Right ventricle myocardium inferior (tissue), 1 donor: ENCODE results near the gene TSR3. TPM values are rescaled to one million over a fixed set of nuclear protein-coding genes. Genes with fewer than 3 reads are reported as not detected.

Source experiments
- ATAC-seq: fragments of 200-7000 bp; cut with Tn5 transposase; one replicate; pipeline ENCODE4 v1.9.1; 2020; ENCODE audit warnings: mild to moderate bottlenecking, moderate library complexity
- DNase-seq: peaks from one replicate; pipeline ENCODE4 v3.0.0; 2021; ENCODE audit errors: missing footprints
- intact Hi-C: fragments of 100-400 bp; cut with DNase I; formaldehyde crosslinking; loops from one replicate; pipeline ENCODE4 v1.11.0; 2022
- long read RNA-seq: library from polyadenylated mRNA; unstranded; transcript quantifications from one replicate; pipeline ENCODE4 v2.0.0, GENCODE V29; 2021
- total RNA-seq: library from RNA; stranded (reverse); fragmentation: NEBNext Ultra II Directional; extraction: Animal tissue kit (Norgen Biotek cat#: 25700); gene quantifications from one replicate; pipeline ENCODE4 v1.2.1, GENCODE V29; 2021
- donor health status: DM: no; HTN: yes; CAD: no; lungs with severe emphysema.

The TSR3 gene
- total RNA-seq, result 54.6 TPM
- long read RNA-seq, transcript TSR3-201 (6 exons, 1,243 nt), result major isoform, 53 of 83 reads
- long read RNA-seq, partial matches to known transcripts, result 2 of 83 reads
- long read RNA-seq, other reads (novel, unspliced or antisense), result 28 of 83 reads

DNA sequence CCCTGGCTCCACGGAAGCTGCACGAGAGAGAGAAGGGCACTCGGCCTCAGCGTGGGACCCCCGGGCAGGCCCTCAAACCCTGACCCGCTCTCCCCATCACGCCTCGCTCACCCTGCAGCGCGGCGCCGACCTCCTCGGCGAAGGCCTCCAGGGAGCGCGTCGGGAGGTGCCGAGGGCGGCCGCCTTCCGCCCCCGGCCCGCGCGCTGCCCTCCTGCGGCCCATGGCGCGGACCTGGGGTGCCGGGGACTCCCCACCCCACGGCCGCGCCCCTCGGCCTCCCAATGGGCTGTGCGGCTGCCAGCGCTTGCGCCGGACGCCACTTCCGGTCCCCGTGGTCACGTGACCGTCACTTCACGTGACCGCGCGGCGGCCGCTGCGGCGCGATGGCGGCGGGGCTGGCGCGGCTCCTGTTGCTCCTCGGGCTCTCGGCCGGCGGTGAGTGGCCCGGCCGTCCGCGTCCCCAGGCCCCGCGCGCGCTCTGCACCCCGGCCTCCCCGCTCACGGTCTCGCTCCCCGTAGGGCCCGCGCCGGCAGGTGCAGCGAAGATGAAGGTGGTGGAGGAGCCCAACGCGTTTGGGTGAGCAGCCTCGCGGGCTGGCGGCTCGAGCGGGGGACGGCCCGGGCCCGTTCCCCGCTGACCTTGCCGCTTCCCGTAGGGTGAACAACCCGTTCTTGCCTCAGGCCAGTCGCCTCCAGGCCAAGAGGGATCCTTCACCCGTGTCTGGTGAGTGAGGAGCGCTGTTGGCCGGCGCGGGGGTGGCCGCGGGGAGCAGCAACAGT lies at the start of gene TSR3, which contains the start of gene GNPTG:
TSS of gene TSR3 (minus strand) at position 297 of the 781 bp plus-strand sequence. CDS start at position 223, 74 bp downstream.
TSS of gene GNPTG (plus strand) at position 350 of the 781 bp plus-strand sequence. CDS start at position 385, 35 bp downstream.
- DNase-seq, result peak; percentile 93
- intact Hi-C loops, result loop anchor here (5.0 kb wide), 1 partner anchor 44 kb away; the partner anchor contains the start of gene UBE2I
- ATAC-seq, result peak; percentile 78

DNA sequence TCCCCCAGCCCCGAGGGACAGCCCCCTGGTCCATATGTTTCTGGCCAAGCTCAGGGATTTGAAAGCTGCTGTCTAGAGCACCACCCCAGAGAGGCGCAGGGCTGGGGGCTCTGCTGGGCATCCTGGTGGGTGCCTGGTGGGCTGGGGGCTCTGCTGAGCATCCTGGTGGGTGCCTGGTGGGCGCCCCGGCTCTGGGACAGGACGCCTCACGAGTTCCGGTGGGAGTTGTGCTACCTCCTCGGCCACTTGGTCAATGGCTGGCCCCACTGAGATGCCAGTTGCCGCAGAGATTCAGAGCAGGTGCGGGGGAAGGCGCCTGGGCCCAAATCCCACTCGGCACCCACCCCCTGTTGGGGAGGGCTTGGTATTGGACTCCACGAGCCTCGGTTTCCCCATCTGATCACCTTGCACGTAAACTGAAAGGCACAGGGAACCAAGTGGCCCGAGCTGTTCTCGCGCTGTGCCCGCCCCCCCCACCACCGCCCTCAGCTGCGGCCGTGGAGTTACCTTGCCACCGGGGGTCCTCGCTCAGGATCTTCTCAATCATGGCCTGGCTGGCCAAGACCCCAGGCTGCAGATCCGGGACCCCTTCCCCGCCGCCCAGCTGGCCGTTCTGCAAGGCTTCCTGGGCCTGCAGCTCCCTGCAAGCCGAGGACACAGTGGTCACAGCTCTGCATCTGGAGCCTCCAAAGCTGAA lies 49.5 kb upstream of the TSR3 start:
- ATAC-seq (no peak), DNase-seq (peak; percentile 37)
- intact Hi-C loops, result no loop called here

DNA sequence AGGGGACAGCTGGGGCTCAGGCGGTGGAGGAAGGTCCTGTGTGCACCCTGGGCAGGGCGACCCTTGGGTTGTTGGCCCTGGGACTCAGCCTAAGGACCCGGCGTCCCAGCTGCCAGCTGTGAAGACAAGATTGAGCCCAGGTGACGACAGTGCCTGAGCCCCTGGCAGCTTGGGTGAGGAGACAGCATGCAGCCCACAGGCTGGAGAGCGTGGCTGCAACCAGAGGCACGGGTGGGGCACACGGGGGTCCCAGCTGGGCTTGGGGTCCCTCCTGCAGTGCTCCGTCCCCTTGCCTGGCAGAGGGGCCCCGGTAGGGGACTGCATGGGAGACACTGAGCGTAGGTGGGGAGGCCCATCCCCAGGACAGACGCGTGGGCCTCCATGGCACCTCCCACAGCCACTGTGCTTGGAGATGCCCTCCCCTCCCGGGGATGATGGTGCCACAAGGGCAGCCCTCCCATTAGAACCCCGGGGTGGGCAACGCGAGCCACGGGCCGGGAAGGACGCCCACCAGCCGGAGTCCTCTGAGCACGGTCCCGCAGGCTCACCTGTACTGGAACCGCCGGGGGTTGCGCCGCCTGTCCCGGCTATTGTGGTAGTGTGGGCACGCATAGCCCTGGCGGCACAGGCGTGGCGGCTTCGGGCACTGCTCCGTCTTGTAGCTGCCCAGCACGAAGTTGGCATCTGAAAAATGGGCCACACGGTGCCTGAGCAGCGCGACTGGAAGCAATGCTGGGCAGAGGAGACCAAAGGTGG lies 47.3 kb upstream of the TSR3 start:
- intact Hi-C loops, result no loop called here
- ATAC-seq, result peak; percentile 7
- DNase-seq, result peak; percentile 40

DNA sequence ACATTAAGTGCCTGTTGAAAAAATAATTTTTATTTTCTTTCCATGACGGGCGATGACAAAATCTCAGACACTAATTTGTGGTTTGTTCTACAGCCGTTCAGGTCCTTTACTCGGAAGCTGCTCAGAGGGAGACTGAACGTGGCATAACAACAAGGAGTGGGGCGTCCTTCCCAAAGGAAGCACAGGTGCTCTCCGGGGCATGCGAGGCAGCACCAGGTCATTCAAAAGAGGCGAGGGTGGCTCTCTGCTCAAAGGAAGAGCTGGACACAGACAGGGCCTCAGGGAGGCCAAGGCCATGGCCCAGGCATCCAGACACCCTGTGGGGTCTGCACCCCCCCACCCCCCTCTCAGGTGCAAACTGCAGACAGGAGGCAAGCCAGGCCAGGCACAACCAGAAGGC lies 46.7 kb upstream of the TSR3 start:
- DNase-seq (peak; percentile 4), ATAC-seq (no peak)
- intact Hi-C loops, result no loop called here

DNA sequence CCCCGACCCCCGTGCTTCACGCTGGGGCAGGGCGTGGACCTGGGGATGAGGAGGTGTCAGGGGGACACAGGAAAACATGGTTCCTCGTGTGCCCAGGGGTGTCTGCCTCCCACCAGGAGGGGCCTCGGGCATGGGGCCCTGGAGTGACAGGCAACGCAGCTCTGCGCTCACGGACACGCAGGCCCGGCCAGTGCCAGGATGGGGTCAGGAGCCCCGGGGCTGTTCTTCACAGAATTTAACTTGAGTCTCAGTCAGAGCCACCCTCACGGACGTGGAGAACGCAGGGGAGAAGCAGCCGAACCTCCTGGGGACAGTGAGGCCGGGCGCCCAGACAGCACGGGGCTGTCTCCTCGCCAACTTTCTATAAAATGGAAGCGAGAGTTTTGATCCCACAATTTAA lies 46.1 kb upstream of the TSR3 start:
- ATAC-seq, result no peak
- intact Hi-C loops, result no loop called here
- DNase-seq, result peak; percentile 65

DNA sequence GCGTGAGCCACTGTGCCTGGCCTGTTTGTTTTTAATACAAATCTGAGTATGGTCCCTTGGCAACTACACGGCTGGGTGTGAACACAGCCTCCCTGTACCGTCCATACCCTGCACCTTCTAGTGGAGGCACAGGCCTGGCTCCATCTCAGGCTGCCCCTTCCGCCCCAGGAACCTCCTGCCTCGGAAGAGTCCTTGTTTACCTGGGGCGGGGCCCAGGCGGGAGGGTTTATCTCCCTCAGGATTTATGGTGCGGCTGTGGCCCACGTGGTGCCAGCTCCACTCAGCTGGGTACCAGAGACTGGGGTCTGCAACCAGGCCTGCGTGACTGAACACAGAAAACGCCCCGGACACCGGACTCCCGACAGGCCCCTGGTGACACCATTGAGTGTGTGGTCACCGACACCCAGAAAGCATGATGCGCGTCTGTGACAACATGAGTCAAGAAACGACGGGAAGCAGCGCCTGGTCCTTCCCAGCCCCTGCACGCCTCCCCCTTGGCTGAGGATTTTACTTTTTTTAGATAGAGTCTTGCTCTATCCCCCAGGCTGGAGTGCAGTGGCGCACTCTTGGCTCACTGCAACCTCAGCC lies 43.9 kb upstream of the TSR3 start:
- no peak for ATAC-seq
- intact Hi-C loops, result no loop called here
- DNase-seq, result peak; percentile 40

DNA sequence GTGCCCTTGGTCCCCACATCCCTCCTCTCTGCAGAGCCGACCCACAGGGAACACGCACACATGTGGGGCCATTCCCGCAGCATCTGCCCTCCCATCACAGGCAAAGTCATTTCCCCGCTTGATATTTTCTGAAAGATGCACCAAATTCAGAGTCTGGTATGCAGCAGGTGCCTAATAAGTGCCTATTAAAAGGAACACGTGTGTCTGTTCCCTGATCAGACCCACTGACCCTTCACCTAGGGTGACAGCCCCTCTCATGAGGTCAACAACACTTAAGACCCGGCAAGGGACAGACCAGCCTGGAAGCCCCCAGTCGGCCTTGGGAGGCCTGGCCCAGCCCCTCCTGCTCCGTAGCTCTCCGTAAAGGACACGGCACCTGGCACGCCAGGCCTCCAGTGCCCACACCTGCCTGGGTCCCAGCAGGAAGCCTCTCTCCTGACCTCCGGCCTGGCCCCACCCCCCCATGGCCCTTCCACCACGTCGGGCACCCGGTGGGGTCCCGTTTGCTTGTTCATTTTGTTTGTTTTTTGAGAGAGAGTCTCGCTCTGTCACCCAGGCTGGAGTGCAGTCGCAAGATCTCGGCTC lies 42.8 kb upstream of the TSR3 start:
- intact Hi-C loops, result no loop called here
- ATAC-seq (no peak), DNase-seq (peak; percentile 45)

DNA sequence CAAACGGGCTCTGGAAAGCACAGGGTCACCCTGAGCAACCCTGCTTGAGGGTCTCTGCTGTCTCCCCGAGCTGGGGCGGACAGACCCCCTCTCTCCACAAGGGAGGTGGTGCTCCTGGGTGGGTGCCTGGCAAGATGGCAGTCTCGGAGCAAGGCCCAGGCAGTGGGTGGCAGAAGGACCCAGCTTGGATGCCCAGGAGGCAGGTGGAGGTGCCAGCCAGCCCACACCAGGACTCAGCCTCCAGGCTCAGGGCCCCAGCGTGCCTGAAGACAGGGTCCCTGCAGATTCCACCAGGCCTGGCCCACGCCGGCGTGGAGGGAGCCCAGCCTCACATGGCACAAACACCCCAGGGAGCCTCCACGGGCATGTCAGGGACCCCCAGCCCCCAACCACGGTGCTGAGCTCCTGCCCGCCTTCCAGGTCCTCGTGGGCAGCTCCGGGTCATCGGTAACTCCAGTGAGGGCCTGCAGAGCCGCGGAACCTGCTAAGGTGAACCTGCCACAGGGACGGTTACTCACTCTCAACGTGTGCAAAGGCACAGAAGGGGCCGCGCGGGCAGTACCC lies 42.0 kb upstream of the TSR3 start:
- ATAC-seq (no peak), DNase-seq (peak; percentile 39)
- intact Hi-C loops, result no loop called here

DNA sequence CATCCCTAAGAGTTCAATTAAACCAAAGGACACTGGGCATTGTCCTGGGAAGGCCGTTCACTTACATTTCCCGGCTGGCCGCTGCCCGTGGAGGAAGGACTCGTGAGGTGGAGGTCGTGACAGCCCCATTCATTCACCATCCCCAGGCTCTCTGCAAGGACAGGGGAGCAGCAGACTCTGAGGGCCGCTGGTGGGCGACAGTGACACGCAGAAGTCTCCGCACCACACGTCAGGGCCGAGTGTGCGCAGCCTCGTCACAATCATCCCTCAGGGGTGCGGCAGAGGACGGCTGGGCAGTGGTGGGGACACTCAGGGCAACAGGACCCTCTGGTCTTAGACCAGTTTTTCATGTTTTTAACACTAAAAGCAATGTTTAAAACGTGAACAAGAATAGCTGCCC lies 41.1 kb upstream of the TSR3 start:
- no peak for ATAC-seq
- intact Hi-C loops, result no loop called here
- peak; percentile 48 for DNase-seq

DNA sequence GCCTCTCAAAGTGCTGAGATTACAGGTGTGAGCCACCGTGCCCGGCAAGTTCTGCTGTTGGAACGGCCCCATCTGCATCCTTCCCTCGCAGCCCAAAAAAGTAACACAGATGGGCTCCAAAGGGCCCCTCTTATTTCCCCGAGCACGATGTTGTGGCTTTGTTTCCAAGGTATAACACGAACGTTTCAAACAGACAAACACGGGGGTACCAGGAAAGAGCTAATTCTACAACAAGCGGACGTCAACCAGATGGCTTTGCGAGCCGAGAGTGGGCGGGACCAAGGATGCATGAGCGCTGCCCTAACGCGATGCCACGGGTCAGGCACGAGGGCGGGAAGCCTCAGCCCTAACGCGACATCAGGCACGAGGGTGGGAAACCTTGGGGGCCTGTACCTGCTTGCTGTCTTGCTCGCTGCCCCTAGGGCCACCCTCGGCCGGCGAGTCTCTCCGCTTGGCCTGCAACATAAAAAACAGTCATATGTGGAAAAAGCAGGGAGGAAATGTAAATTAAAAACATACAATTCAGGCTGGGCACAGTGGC lies 38.6 kb upstream of the TSR3 start:
- peak; percentile 50 for DNase-seq
- intact Hi-C loops, result no loop called here
- no peak for ATAC-seq

DNA sequence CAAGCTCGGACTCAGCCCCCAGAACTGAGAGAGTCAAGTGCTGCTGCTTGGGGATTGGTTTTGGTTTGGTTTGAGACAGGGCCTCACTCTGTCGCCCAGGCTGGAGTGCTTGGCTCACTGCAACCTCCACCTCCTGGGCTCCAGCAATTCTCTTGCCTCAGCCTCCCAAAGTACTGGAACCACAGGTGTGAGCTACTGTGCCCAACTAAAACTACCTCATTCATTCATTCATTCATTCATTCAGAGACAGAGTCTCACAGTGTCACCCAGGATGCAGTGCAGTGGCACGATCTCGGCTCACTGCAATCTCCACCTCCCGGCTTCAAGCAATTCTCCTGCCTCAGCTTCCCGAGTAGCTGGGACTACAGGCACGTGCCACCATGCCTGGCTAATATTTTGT lies 38.1 kb upstream of the TSR3 start:
- intact Hi-C loops, result no loop called here
- DNase-seq (no peak), ATAC-seq (no peak)

DNA sequence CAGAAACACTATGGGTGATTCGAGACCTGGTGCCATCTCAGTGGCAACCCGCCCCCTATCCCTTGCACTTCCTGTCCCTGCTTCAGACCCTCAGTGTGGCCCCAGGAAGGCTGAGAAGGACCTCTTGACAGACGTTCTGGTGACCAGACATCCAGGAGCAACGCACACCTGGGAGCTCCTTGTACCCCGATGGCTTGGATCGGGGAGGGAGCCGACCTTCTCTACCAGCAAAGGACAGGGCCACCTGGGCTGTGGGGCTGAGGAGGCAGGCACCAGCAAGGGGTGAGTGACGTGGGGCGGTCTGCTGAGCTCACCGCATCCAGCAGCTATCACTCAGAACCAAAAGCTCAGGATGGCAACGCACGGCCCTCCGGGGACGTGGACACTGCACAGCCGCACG lies 35.7 kb upstream of the TSR3 start:
- intact Hi-C loops, result no loop called here
- no peak for ATAC-seq

DNA sequence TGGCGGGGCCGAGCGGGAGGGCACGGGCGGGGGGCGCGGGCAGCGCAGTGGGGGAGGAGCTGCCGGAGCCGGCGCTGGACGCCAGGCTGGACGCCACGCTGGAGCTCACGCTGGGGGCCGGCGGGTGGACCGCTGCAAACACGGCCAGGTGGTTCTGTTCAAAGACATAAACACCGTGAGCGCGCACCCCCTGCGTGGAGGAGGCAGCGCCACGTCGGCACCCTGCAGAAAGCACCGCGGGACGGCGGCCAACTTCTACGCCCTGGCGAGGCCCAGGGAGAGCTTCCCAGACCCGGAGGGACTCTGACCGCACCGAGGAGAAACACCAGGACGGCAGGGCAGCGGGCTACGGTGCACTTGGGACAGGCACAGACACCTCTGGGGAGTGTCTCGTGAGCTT lies 33.6 kb upstream of the TSR3 start:
- DNase-seq, result no peak
- intact Hi-C loops, result no loop called here
- ATAC-seq, result no peak

More for the DNA sequence above, 35.7 kb upstream of the TSR3 start:
- no peak for DNase-seq

DNA sequence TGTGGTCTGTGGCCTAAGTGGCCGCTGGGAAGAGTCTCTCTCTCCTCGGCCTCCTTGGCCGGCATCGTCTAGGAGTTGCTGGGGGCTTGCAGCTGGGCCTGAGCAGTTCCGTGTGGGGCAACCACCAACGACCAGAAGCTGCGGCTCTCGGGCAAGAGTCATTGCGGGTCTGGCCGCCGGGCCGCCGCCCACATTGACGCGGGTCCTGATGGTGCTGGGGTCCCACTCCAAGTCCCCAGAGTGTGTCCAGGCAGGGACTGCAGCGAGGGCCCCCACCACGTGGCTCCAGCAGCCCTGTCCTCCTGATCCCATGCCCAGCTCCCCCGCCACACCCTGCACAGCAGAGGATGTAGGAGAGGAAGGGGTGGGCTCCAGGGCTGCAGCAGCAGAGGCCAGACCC lies 31.9 kb upstream of the TSR3 start:
- no peak for DNase-seq
- ATAC-seq, result no peak
- intact Hi-C loops, result no loop called here

DNA sequence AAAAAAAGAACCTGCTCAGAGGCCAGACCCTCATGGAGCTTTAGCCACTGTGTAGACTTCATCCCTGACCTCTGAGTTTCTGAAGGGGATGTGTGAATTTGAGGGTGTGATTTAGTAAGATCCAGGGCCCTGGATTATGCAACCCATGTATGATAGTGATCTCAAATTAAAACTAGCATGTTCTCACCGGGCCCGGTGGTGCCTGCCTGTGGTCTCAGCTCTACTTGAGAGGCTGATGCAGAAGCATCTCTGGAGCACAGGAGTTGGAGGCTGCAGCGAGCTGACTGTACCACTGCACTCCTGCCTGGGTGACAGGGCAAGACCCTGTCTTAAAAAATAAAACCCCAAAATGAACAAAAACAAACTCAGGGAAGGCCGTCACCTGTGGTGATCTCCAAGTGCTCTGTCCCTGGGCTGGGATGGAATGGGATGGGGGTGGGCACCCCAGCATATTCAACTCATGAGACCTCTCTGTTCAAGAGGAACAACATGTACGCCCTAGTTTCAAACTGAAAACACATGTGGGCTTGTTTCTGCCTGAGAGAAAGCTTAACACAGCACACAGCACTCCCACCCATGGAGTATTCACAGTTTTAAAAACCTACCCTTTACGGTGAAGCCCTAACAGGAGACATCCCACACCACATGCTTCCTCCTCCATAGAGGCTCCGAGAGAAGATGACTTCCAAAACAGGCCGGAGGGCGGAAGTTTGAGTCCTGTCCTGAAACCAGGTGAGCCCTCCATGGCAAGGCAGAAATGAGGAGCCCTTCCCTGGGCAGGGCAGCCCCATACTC lies 30.1 kb upstream of the TSR3 start:
- intact Hi-C loops, result no loop called here
- ATAC-seq, result no peak
- no peak for DNase-seq

DNA sequence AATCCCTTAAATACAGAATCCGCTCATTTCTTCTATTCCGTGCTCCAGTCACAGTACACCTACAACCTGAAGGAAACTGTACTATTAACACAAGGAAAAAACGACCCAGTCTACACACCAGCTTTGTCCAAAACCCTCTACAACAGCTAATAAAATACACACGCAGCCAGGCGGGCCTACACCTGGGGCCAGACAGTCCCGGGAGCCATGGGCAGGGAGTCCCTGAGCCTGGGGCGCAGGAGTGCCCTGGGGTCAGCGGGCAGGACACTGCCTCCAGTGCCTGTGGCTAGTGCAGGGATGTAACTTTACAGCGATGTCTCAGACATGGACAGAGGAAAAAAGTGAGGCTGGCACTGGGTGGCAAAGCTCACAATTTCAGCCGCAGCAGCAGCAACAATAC lies 28.5 kb upstream of the TSR3 start:
- intact Hi-C loops, result no loop called here
- ATAC-seq (no peak), DNase-seq (no peak)
